Type B pancreatic cell (in vitro differentiated cells): ENCODE data around the gene AKIRIN1. TPM values are rescaled to one million over a fixed set of nuclear protein-coding genes. Genes with fewer than 3 reads are reported as not detected.
"Not testable (repeated sequence)": the region's sequence is repeated elsewhere in the genome, so short reads cannot be mapped to it uniquely, and the experiment has no call there.

Experiments
- DNase-seq: peaks from one replicate; pipeline ENCODE4 v3.0.0; 2021; ENCODE audit warnings: mixed read lengths; ENCODE audit not compliant: unreplicated experiment; ENCODE audit errors: extremely low spot score
- H3K27ac Mint-ChIP-seq: 2 replicates; pipeline ENCODE4 v1.8.0; 2021; ENCODE audit warnings: mild to moderate bottlenecking, mixed read lengths
- H3K27me3 Mint-ChIP-seq: 2 replicates; pipeline ENCODE4 v1.8.0; 2021; ENCODE audit warnings: mixed read lengths
- H3K36me3 Mint-ChIP-seq: 2 replicates; pipeline ENCODE4 v1.8.0; 2021; ENCODE audit warnings: mixed read lengths
- H3K4me1 Mint-ChIP-seq: one replicate; pipeline ENCODE4 v1.8.0; 2021; ENCODE audit warnings: mixed read lengths; ENCODE audit not compliant: unreplicated experiment
- H3K4me3 Mint-ChIP-seq: 2 replicates; pipeline ENCODE4 v1.8.0; 2021; ENCODE audit warnings: mild to moderate bottlenecking, mixed read lengths
- H3K9me3 Mint-ChIP-seq: 2 replicates; pipeline ENCODE4 v1.8.0; 2021; ENCODE audit warnings: mixed read lengths
- total RNA-seq: library from RNA; stranded (reverse); gene quantifications from 2 replicates; pipeline ENCODE4 v1.2.1, GENCODE V29; 2021; ENCODE audit warnings: low replicate concordance
- TF ChIP-seq, protein P1 (sequence below): fragments of 200-600 bp; sonication (generic); conservative IDR thresholded peaks from 2 replicates; pipeline ENCODE4 v1.5.0; 2021; ENCODE audit warnings: antibody characterized with exemption, mild to moderate bottlenecking

AKIRIN1 gene
- total RNA-seq, 1 donor from 2014 or later = 73.0 TPM

DNA sequence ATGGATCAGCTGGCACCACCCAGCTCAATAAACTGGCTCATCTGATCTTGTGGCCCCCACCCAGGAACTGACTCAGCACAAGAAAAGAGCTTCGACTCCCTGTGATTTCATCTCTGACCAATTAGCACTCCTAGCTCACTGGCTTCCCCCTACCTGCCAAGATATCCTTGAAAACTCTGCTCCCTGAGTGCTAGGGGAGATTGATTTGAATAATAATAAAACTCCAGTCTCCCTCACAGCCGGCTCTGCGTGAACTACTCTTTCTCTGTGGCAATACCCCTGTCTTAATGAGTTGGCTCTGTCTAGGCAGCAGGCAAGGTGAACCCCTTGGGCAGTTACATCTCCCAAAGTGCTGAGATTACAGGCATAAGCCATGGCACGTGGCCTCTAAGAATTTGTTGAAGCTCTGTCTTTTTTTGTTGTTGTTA is 37.6 kb upstream of the AKIRIN1 start:
- no peak overlapping the region for H3K27ac Mint-ChIP-seq
- no peak overlapping the region for H3K4me3 Mint-ChIP-seq
- TF ChIP-seq, protein P1, sequence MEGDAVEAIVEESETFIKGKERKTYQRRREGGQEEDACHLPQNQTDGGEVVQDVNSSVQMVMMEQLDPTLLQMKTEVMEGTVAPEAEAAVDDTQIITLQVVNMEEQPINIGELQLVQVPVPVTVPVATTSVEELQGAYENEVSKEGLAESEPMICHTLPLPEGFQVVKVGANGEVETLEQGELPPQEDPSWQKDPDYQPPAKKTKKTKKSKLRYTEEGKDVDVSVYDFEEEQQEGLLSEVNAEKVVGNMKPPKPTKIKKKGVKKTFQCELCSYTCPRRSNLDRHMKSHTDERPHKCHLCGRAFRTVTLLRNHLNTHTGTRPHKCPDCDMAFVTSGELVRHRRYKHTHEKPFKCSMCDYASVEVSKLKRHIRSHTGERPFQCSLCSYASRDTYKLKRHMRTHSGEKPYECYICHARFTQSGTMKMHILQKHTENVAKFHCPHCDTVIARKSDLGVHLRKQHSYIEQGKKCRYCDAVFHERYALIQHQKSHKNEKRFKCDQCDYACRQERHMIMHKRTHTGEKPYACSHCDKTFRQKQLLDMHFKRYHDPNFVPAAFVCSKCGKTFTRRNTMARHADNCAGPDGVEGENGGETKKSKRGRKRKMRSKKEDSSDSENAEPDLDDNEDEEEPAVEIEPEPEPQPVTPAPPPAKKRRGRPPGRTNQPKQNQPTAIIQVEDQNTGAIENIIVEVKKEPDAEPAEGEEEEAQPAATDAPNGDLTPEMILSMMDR = no peak
- H3K27me3 Mint-ChIP-seq = no peaks in the 10 kb centered on the region
- peaks cover 11% of the 10 kb centered on the region for H3K4me1 Mint-ChIP-seq
- H3K36me3 Mint-ChIP-seq = no peaks in the 10 kb centered on the region
- no peak for DNase-seq
- H3K9me3 Mint-ChIP-seq = no peaks in the 10 kb centered on the region

DNA sequence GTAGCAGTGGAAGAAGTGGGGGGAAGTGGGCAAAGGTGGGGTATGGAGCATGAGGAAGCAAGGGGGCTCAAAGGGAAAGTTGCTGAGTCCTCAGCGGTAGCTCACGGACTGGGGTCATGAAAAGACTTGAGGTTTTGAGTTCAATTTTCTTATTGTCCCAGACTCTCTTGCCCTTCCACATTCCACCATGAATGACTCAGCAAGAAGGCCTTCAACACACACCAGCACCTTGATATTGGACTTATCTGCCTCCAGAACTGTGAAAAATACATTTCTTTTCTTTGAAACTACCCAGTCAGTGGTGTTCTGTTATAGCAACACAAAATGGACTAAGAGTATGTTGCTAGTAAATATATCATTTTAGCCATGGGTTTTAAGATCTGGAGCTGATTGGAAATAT is 32.1 kb upstream of the AKIRIN1 start:
- no peak for DNase-seq
- Mint-ChIP-seq H3K36me3 (no peaks in the 10 kb centered on the region), H3K4me1 (no peaks in the 10 kb centered on the region), H3K9me3 (no peaks in the 10 kb centered on the region), H3K27ac (peak overlapping the region; percentile 86), H3K4me3 (peak overlapping the region; percentile 11), H3K27me3 (no peaks in the 10 kb centered on the region)
- TF ChIP-seq, protein P1 = no peak

DNA sequence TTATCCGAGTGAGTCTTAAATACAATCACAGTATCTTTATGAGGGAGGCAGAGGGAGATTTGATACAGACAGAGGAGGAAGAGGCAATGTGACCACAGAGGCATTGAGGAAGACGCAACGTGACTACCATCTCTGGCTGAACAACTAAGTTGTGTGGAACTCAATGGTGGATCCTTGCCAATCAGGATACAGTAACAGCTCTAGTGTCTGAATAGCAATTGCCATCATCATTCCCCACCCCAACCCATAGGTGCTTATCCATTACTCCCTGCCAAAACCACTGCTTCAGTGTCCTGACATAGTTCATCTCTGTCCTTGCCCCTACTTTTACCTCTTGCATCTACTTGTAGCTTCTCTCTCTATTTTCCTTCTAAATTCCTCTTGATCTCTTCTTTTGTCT is 29.0 kb upstream of the AKIRIN1 start:
- Mint-ChIP-seq H3K36me3 (no peaks in the 10 kb centered on the region), H3K27ac (peak overlapping the region; percentile 76), H3K4me1 (no peaks in the 10 kb centered on the region), H3K9me3 (no peaks in the 10 kb centered on the region), H3K4me3 (no peak overlapping the region), H3K27me3 (no peaks in the 10 kb centered on the region)
- TF ChIP-seq, protein P1 = no peak
- no peak for DNase-seq

DNA sequence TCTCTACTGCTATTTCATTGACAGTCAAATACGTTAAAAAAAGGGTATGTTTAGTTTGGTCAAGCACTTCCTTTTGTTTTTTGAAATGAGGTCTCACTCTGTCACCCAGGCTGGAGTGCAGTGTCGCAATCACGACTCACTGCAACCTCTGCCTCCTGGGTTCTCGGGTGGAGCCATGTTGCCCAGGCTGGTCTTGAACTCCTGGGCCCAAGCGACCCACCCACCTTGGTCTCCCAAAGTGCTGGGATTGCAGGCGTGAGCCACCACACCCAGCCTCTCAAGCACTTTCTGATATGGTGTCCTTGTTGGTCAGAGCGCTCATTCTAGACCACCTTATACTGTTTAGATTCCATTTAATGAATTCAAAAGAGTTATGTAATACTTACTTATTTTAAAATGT is 28.5 kb upstream of the AKIRIN1 start:
- H3K9me3 Mint-ChIP-seq = no peaks in the 10 kb centered on the region
- no peak overlapping the region for H3K4me3 Mint-ChIP-seq
- DNase-seq = no peak
- H3K27me3 Mint-ChIP-seq = no peaks in the 10 kb centered on the region
- H3K27ac Mint-ChIP-seq = peak overlapping the region; percentile 76
- TF ChIP-seq, protein P1 = no peak
- no peaks in the 10 kb centered on the region for H3K4me1 Mint-ChIP-seq
- no peaks in the 10 kb centered on the region for H3K36me3 Mint-ChIP-seq

DNA sequence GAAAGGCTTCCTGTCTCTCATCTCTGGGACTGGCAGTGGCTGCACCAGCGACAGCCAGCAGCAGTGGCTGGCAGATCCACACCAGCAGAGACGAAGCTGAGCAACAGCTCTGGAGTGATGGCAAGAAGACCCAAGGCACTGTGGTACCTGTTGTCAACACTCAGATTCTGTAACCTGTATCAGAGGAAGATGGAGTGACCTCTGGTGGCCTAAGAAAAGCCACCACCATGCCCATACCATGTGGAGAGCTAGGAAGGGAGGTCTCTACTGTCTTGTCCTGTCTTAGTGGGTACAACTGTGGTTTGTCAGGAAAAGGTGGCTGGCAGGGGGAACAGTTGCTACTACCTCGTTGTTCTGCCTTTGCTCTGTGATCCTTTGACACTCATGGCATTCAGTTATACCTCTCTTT is 26.9 kb upstream of the AKIRIN1 start:
- no peaks in the 10 kb centered on the region for H3K9me3 Mint-ChIP-seq
- no peaks in the 10 kb centered on the region for H3K27me3 Mint-ChIP-seq
- peaks cover 6% of the 10 kb centered on the region for H3K4me1 Mint-ChIP-seq

DNA sequence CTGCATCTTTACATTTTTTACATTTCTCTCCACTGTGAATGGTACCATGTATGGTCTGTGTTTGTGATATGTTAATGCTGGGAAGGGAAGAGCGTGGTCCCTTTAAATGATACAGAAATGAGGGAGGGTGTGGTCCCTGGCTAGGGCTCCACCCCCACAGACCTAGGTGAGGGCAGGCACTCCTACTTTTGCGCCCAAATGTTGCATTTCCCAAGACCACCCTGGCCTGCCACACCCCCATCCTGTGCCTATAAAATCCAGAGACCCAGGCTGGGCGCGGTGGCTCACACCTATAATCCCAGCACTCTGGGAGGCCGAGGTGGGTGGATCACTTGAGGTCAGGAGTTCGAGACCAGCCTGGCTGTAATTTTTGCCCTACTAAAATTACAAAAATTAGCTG is 17.9 kb upstream of the AKIRIN1 start:
- not testable (repeated sequence) for H3K36me3 Mint-ChIP-seq, H3K27ac Mint-ChIP-seq, H3K4me1 Mint-ChIP-seq, H3K9me3 Mint-ChIP-seq, H3K27me3 Mint-ChIP-seq, H3K4me3 Mint-ChIP-seq, DNase-seq

More for the DNA sequence above, 26.9 kb upstream of the AKIRIN1 start:
- no peak for DNase-seq
- no peak overlapping the region for H3K27ac Mint-ChIP-seq
- TF ChIP-seq, protein P1 = no peak
- no peaks in the 10 kb centered on the region for H3K36me3 Mint-ChIP-seq
- H3K4me3 Mint-ChIP-seq = no peak overlapping the region
